HG03135 (cell line): Measurements from ENCODE around the gene PHPT1.

ENCODE experiments used
- ATAC-seq: cut with Tn5 transposase; IDR thresholded peaks from one replicate; pipeline ENCODE4 v1.9.1; 2021; ENCODE audit warnings: mild to moderate bottlenecking, moderate library complexity; ENCODE audit not compliant: unreplicated experiment

Gene PHPT1

DNA sequence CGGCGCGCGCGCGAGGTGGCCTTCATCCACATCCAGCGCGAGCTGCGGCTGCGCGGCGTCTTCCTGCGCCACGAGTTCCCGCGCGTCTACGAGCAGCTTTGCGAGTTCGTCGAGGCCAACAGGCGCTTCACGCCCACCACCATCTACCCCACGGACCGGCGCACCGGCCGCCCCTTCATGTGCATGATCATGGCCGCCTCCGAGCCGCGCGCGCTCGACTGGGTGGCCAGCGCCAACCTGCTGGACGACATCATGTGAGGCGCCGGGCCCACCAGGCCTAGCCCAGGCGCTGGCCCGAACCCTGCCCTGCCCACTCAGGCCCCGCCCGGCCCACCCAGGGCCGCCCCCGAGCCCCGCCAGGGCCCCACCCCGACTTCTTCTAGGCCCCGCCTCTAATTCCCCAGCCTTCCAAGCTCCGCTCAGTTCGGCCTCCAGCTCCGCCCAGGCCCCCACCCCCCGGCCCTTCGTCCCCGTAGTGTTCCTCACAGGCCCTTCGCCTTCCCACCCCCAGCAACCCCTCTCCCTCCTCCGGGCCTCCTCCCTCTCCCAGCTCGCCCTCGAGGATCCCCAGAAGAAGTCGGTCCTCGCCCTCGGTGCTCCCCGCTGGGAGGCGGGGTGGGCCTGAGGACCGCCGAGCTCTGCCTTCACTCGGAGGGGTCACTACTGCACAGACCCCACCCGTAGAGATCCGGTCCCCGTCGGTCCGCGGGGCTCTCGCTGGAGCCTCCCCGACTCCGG, 2.0 kb upstream of the PHPT1 start:
- no peak for ATAC-seq

DNA sequence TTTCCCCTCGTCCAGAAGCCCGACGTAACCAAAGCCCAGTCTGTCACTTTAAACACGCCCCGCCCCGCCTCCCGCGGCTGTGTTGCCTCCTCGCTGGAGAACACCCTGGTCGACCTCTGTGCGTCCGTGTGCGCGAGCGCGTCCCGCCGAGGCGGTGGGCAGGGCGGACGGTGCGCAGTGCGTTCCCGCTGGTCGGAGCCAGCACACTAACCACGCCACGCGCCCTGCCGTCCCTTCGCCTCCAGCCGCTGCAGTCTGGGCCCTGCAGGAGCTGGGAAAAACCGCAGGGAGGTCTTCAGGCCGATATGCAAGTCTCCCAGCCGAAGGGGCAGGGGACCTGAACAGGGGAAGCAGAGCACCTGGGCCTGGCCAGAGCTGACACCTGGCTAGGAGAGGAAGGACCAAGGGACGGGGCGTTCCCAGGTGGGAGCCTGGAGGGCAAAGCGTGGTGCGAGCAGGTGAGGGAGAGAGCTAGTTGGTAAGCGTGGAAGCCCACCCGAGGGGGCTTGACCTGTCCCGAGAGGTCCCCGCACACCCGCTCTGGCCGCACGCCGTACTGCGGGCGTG, 1.3 kb upstream of the PHPT1 start:
- ATAC-seq: no peak

DNA sequence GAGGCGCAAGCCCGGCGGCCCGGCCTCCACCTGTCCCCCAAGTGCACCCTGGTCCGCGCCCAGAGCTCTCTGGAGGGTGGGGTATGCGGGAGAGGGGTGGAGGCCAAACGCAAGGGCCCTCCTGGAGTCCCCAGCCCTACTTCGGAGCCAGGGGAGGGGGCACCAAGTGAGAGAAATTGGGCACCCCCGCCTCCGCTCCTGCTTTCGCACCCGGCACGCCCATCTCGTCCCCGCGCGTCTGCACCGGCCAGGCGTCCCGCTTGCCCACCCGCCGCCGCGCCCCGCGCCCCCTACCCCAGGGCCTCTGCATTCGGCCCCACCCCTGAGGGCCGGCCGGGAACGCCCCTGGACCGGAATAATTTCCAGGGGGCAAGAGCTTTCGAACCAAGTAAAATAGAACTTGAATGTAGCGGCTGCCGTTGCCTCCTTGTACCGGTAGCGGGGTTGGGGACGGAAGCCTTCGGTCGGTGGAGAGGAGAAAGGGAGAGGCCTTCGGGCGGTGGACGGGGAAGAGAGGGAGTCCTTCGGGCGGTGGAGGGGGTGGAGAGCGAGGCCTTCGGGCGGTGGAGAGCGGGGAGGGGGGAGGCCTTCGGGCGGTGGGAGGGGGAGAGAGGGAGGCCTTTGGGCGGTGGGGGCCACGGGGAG, 694 bp upstream of the PHPT1 start:
- peak; percentile 0 for ATAC-seq

DNA sequence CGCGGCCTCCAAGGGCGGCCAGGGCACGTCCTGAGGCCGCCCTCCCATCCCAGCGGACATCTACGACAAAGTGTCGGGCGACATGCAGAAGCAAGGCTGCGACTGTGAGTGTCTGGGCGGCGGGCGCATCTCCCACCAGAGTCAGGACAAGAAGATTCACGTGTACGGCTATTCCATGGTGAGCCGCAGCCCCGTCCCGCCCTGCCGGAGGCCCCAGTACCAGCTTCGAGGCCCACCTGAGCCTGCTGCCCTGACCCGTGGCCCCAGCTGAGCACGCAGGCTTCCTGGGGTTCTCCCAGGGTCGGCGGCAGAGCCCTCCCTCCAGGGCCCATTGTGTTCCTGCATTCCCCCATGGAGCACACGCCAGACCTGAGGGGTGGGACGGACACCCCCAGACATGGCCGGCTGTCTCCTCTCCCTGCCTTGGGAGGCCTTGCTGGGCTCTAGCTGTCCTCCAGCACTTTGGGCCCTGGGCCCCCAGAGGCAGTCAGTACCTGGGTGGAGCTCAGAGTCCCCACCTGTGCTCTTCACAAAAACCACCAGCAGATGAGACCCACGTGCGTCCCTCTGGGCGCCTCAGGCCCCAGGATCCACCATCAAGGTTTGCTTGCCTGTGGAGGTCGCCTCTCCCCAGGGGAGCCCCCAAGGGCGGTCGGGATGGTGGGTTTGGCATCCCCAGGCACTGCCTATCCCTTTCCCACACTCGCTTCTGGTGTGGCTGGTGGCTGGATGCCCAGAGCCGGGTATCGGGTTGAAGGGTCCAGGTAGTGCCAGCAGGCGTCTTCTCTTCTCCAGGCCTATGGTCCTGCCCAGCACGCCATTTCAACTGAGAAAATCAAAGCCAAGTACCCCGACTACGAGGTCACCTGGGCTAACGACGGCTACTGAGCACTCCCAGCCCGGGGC, 1.0 kb downstream of the PHPT1 start:
- no peak for ATAC-seq

DNA sequence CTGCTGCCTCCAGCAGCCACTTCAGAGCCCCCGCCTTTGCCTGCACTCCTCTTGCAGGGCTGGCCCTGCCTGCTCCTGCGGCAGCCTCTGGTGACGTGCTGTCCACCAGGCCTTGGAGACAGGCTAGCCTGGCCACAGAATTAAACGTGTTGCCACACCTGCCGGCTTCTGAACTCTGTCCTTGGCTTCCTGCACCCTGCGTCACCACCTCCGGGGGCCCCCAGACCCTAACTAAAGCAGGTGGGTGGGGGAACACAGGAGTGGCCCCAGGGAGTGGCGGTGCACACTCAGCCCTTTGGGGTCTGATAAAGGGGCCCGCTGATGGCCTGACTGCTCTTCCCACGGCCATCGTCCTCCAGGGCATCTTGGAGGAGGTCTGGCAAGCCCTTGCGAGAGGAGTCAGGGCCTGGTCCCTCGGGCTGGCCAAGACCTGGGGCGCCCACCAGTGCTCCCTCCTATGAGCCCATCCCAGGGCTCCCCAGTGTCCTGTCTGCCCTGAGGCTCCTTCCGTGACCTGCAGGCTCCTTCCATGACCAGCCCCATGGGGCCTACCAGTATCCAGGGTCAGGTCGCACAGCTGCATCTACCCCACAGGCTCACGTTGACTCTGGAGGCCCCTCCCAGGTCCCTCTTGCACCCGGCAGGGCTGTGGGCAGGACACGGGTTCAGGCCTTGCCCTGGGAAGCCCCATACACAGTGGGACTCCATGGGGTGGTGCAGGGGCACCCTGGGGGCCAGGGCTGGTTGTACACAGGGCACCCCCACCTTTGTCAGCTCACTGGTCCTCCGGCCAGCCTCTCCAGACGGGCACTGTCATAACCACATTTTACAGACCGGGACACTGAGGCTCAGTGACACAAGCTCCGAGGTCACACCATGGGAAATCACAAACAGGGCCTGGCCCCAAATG, 1.9 kb downstream of the PHPT1 start:
- no peak for ATAC-seq

DNA sequence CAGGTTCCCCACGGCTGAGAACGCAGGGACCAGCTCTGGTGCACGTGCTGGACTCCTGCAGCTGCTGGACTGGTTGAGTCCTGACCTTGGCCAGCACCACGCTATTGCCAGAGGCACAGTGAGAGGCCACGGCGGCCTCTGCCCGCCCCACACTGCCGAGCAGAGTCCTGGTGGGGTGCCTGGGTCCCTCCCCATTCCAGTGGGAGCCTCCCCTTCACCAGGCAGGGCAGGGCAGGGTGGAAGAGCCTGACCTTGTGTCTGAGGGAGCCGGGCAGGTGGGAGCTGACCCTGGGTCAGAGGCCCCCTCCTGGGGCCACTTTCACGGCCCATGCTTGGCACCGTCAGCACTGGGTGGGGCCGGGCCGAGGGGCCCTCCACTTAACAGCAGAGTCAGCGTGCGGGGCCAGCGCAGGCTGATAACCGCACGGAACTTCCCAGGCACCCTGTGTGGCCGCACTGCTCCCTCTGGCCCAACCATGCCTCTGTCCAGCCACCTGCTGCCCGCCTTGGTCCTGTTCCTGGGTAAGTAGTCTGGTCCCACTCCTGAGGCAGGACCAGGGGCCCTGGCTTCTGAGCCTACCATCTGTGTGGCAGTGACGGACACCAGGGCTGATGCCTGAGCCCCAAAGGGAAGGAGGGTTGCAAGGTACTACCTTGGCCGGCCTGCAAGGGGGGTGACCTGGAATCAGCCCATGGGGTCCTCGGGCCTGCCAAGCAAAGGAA, 2.9 kb downstream of the PHPT1 start, which contains the start of gene MAMDC4:
Gene MAMDC4 (plus strand): TSS at position 406 of the 723 bp plus-strand sequence. CDS start 71 bp downstream, at position 477.
- no peak for ATAC-seq

DNA sequence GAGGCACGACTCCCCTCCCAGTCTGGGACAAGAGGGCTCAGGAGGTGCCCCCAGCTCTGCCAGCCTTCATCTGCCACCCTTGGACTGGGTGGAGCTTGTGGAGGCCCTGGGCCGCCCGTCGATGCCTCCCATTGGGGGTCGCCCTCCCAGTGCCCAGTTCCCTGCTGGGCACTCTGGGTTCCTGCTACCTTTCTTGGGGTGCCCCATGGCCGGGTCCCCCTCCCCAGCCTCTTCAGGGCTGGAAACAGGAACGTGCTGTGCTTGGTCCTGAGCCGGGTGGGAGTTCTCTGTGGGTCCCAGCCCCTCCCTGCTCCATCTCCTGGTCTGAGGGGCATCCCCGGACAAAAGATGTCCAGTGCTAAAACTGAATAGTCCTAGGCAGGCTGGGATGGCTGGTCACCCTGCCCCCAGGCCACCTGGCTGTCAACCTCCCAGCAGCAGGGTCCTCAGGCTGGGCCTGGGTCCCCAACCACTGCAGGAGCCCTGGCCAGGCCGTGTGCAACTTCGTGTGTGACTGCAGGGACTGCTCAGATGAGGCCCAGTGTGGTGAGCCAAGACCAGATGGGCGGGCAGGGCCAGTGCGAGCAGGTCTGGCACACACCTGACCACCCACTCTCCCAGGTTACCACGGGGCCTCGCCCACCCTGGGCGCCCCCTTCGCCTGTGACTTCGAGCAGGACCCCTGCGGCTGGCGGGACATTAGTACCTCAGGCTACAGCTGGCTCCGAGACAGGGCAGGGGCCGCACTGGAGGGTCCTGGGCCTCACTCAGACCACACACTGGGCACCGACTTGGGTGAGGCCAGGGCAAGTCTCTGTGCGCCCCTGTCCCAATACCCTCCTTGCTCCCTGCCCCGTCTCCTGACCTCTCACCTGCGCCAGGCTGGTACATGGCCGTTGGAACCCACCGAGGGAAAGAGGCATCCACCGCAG, 3.7 kb downstream of the PHPT1 start:
- ATAC-seq: no peak

DNA sequence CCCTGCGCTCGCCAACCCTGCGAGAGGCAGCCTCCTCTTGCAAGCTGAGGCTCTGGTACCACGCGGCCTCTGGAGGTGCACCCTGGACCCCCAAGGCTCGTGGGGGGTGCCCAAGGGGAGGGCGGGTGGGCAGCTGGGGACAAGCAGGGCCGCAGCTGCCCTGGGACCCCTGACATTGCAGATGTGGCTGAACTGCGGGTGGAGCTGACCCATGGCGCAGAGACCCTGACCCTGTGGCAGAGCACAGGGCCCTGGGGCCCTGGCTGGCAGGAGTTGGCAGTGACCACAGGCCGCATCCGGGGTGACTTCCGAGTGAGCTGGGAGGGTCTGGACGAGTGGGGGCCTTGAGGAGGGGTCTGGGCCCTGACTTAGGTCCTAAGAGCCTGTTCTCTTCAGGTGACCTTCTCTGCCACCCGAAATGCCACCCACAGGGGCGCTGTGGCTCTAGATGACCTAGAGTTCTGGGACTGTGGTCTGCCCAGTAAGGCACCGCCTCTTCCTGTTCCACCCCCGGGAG, 4.4 kb downstream of the PHPT1 start:
- ATAC-seq: no peak

DNA sequence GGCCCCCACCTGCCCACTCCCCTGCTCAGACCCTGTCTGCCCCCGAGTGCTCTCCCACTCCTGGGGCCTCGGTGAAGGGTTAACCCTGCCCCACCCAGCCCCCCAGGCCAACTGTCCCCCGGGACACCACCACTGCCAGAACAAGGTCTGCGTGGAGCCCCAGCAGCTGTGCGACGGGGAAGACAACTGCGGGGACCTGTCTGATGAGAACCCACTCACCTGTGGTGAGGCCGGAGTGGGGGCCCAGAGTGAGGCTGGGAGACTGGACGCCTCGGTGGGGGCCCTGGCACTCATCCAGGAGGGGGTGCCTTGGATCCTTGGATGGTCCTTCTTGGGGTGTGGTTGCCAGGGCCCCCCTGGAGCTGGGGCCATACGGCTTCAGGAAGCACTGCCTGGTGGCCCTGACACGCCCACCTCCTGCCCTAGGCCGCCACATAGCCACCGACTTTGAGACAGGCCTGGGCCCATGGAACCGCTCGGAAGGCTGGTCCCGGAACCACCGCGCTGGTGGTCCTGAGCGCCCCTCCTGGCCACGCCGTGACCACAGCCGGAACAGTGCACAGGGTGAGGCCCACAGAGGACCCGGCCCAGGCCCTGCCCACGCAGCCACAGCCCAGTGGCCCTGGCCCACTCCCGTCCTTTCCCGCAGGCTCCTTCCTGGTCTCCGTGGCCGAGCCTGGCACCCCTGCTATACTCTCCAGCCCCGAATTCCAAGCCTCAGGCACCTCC, 5.1 kb downstream of the PHPT1 start:
- no peak for ATAC-seq

DNA sequence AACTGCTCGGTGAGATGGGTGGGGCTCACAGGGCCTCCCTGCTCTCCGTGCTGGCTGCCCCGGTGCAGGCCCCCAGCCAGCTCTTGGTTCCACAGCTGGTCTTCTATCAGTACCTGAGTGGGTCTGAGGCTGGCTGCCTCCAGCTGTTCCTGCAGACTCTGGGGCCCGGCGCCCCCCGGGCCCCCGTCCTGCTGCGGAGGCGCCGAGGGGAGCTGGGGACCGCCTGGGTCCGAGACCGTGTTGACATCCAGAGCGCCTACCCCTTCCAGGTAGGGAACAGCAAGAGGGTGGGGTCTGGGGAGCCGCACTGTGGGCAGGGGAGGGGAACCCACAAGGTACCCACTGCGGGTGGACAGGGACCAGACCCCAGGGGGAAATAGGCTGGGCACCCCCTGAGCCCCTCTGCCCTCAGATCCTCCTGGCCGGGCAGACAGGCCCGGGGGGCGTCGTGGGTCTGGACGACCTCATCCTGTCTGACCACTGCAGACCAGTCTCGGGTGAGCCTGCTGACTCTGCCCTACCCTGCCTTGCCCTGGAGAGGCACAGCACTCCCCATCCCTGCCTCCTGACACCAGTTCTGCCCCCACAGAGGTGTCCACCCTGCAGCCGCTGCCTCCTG, 5.7 kb downstream of the PHPT1 start:
- ATAC-seq: no peak

DNA sequence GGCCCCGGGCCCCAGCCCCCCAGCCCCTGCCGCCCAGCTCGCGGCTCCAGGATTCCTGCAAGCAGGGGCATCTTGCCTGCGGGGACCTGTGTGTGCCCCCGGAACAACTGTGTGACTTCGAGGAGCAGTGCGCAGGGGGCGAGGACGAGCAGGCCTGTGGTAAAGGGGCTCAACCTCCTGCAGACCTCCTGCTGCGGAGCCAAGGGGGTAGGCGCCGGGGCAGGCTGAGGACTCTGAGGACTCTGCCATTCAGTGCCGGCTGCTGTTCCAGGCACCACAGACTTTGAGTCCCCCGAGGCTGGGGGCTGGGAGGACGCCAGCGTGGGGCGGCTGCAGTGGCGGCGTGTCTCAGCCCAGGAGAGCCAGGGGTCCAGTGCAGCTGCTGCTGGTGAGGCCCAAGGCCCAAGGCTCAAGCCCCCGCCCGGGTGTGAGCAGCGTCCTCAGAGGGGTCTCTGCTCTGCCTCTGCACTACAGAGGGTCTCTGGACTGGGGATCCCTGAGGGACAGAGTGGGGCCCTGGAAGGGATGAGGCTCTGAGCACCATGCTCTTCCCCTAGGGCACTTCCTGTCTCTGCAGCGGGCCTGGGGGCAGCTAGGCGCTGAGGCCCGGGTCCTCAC, 6.4 kb downstream of the PHPT1 start:
- no peak for ATAC-seq

DNA sequence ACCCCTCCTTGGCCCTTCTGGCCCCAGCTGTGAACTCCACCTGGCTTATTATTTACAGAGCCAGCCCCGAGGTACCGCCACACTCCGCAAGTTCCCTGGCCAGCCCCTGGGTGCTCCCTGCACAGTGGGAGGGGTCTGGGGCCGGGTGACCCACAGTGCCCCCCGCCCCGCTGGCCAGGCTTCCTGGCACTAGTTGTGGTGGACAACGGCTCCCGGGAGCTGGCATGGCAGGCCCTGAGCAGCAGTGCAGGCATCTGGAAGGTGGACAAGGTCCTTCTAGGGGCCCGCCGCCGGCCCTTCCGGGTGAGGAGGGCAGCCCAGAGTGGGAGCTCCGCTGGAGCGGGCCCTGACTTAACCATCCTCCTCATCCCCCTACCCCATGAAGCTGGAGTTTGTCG, 6.9 kb downstream of the PHPT1 start:
- no peak for ATAC-seq

DNA sequence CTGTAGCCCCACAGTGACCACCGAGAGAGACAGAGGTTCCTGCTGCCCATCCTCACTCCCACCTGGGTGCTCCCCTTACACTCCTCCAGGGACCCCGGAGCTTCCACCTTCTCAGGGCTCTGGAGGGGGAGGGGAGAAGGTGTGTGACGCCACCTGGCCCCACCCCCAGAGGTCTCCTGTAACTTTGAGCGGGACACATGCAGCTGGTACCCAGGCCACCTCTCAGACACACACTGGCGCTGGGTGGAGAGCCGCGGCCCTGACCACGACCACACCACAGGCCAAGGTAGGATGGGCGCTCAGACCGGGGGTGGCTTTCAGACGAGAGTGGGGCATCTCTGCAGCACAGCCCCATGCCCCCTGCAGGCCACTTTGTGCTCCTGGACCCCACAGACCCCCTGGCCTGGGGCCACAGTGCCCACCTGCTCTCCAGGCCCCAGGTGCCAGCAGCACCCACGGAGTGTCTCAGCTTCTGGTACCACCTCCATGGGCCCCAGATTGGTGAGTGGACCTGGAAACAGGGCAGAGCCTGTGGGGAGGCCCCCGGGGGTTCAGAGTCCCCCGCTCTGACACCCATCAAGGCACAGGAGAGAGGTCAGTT, 7.4 kb downstream of the PHPT1 start:
- no peak for ATAC-seq

DNA sequence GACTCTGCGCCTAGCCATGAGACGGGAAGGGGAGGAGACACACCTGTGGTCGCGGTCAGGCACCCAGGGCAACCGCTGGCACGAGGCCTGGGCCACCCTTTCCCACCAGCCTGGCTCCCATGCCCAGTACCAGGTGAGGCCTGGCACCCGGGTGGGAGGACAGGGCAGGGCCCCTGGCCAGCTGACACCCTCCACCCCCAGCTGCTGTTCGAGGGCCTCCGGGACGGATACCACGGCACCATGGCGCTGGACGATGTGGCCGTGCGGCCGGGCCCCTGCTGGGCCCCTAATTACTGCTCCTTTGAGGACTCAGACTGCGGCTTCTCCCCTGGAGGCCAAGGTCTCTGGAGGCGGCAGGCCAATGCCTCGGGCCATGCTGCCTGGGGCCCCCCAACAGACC, 8.0 kb downstream of the PHPT1 start:
- no peak for ATAC-seq

DNA sequence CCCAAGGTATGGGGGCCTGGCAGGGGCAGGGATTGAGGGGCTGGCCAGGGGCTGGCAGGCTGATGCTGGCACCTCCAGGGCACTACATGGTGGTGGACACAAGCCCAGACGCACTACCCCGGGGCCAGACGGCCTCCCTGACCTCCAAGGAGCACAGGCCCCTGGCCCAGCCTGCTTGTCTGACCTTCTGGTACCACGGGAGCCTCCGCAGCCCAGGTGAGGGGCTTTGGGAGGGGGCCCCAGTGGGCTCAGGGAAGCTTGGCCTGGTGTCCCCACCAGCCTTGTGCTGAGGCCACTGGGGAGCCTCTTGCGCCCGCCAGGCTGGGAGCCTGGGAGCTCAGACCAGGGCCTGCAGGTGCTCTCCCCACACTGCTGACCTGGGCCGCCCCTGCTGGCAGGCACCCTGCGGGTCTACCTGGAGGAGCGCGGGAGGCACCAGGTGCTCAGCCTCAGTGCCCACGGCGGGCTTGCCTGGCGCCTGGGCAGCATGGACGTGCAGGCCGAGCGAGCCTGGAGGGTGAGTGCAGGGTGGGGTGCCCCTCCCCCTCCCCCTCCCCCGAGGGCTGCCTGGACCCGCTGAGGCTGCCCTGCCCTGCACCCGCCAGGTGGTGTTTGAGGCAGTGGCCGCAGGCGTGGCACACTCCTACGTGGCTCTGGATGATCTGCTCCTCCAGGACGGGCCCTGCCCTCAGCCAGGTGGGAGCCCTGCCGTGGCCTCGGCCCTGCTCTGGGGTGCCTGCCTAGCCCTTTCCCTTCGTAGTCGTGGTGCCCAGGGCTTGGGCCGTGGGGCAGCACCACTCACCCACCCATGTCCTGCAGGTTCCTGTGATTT, 8.6 kb downstream of the PHPT1 start:
- ATAC-seq: no peak
